ENCODE measurements around the gene ELAC1.
"Not testable (repeated sequence)": the region's sequence is repeated elsewhere in the genome, so short reads cannot be mapped to it uniquely, and the experiment has no call there.

Gene ELAC1

GRCh38 chr18:50967714-50968661 lies at the start of gene ELAC1:
TSS of gene ELAC1 (plus strand) at chr18:50968040. CDS start at chr18:50974405, 6,365 bp downstream.
- peak; percentile 65 to 69 for DNase-seq

DNA sequence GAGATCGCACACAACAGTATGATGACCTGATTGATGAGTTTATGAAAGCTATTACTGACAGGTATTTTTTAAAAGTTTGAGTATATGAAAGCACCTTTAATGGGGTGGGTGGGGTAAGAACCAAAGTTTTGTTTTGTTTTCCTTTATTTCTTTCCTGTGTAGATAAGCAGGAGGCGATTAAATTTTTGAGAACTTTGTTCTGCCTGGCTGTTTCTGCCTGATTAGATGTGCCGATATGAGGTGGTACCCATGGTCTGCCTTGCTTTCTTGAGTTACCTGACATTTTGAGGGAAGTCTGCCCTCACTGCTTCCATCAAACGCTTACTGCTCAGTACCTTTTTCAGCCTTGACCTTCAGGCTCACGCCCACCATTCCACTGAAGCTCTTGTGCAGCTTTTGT lies 49.7 kb upstream of the ELAC1 start:
- no peak for DNase-seq

DNA sequence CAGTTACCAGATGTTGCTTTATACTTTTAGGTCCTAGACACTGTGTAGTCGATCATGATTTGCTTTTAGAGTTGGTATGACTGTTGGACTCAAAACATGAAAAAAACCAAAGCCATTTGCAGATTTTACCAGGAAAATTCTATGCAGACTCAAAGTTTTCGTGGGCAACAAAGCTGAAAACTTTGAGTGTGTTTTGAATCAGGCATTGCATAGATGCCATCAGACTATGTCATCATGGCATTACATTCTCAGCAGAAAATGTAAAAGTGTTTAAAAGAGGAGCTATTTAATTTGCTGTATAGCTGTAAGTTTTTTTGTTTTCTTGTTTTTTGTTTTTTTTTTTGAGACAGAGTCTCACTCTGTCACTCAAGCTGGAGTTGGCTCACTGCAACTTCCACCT lies 43.5 kb upstream of the ELAC1 start:
- DNase-seq: no peak

GRCh38 chr18:50926521-50926920 lies 41.3 kb upstream of the ELAC1 start:
- DNase-seq: no peak

DNA sequence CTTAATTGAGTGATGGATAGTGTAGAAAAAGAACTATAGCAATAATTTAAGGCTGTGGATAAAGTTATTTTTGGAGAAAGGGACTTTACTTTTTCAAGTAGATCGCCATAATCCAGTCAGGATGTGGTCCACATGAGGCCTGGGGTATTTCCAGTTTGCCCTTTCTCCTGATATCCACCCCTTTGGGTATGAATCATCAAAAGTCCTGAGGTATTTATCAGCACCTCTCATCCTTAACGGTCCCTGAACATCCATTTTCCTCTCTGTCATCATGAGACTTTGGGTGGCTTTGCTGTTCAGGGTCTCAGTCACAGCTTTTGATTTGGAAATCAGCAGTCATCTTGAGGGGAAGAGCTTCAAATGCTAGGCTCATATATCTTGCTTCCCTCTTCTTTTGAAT lies 39.3 kb upstream of the ELAC1 start:
- no peak for DNase-seq

DNA sequence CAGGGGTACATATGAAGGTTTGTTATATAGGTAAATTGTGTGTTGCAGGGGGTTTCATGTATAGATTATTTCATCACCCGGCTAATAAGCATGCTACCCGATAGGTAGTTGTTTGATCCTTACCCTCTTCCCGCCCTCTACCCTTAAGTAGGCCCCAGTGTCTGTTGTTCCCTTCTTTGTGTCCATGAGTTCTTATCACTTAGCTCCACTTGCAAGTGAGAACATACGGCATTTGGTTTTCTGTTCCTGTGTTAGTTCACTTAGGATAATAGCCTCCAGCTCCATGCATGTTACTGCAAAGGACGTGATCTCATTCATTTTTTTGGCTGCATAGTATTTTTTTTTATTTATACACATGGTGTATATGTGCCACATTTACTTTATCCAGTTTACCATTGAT lies 34.2 kb upstream of the ELAC1 start:
- no peak for DNase-seq

- no peak for DNase-seq
These were observed 33.2 kb upstream of the ELAC1 start for GRCh38 chr18:50934545-50935211.

- DNase-seq: no peak
These were observed 32.2 kb upstream of the ELAC1 start for GRCh38 chr18:50935493-50936191.

- no peak for DNase-seq
These were observed 30.7 kb upstream of the ELAC1 start for GRCh38 chr18:50937183-50937582.

- DNase-seq: no peak
These were observed 28.9 kb upstream of the ELAC1 start for GRCh38 chr18:50938912-50939311.

GRCh38 chr18:50944245-50944932 lies 23.5 kb upstream of the ELAC1 start:
- no peak for DNase-seq

GRCh38 chr18:50945918-50946317 lies 21.9 kb upstream of the ELAC1 start:
- not testable (repeated sequence) for DNase-seq

- DNase-seq: no peak
These were observed 19.9 kb upstream of the ELAC1 start for GRCh38 chr18:50947899-50948298.

DNA sequence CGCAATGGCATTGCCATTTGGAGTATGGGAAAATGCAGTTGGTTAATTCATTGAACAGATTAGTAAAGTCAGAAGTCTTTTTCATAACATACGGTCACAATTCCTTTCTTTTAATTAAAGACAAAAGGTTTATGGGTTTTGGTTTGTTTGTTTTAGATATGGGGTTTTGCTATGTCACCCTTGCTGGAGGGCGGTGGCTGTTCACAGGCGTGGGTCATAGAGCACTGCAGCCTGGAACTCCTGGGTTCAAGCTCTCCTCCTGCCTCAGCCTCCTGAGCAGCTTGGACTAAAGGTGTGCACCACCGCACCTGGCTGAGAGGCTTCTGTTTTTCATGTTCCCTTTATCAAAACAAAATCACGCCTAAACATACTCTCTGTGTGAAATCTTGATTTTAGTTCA lies 18.7 kb upstream of the ELAC1 start:
- DNase-seq: no peak

DNA sequence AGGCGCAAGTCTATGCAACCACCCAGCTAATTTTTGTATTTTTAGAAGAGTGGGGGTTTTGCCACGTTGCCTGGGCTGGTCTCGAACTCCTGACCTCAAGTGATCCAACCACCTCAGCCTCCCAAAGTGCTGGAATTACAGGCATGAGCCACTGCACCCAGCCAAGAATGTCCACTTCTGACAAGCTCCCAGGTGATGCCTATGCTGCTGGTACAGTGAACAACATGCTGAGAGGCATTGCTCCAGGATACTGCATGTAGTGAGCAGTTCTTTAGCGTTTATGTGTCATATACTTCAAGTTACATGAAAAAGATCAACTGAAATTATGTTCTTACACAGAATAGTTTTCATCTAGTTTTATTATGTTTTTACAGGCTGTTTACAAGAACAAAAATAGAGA lies 17.2 kb upstream of the ELAC1 start:
- DNase-seq: no peak

DNA sequence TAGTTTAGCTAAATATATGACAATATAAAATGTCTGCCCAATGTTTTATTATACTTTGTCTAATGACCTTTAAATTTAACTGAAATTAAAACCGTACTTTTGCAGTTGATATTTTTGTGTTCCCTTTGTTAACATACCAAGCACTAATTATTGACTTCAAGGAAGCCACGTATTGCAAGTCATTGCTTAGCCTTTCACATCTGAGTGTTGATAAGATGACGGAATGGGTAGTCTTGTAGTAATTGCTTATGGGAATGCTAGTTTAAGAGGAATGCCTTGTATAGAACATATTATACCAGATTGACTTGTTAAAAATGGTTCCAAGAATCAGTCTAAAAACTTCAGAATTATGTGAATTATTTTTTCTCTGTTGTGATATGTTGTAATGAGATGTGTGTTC lies 14.0 kb upstream of the ELAC1 start:
- DNase-seq: no peak

GRCh38 chr18:50955253-50955652 lies 12.6 kb upstream of the ELAC1 start:
- DNase-seq: no peak

GRCh38 chr18:50956116-50956515 lies 11.7 kb upstream of the ELAC1 start:
- DNase-seq: no peak

DNA sequence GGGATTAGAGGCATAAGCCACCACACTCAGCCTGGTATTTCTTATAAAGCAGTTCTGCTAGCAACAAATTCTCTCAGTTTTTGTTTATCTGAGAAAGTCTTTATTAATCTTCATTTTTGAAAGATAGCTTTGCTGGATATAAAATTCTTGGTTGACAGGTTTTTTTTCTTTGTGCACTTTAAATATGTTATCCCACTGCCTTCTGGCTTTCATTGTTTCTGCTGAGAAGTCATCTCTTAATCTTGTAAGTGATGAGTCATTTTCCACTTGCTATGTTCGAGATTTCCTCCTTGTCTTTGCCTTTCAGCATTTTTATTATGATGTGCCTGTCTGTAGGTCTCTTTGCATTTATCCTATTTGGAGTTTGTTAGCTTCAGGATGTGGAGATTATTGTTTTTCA lies 5.9 kb upstream of the ELAC1 start:
- DNase-seq: no peak

GRCh38 chr18:50969448-50969847 lies 1.6 kb downstream of the ELAC1 start:
- no peak for DNase-seq

DNA sequence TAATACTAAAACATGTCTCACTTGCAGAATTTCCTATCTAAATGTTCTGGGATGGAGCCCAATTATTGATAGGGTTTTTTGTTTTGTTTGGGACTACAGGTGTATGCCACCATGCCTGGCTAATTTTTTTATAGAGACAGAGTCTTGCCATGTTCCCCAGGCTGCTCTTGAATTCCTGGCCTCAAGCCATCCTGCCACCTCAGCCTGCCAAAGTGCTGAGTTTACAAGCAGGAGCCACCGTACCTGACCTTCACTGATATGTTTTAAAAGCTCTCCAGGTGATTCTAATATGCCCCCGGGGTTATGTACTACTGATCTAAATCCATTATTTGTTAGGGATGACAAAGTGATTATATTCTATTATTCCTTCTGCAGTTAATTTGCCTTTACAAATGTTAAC lies 2.2 kb downstream of the ELAC1 start:
- no peak for DNase-seq

- DNase-seq: not testable (repeated sequence)
These were observed 4.6 kb downstream of the ELAC1 start for GRCh38 chr18:50972404-50972803.
